GM18505 (cell line): ENCODE data around the gene MACROH2A1.

Experiments
- ATAC-seq: cut with Tn5 transposase; IDR thresholded peaks from one replicate; pipeline ENCODE4 v1.9.1; 2021; ENCODE audit not compliant: unreplicated experiment
- POLR2A ChIP-seq: IDR thresholded peaks from 4 replicates; pipeline ENCODE4 v1.6.1; 2011; ENCODE audit warnings: borderline replicate concordance; ENCODE audit not compliant: insufficient read depth, insufficient read length; ENCODE audit errors: extremely low read depth

The MACROH2A1 gene

GRCh38 chr5:135387629-135387960, 11.4 kb downstream of the MACROH2A1 start:
- TF ChIP-seq POLR2A, result no peak
- ATAC-seq, result no peak

- TF ChIP-seq POLR2A, result no peak
- ATAC-seq, result no peak
Measured at GRCh38 chr5:135386886-135387628, 12.0 kb downstream of the MACROH2A1 start.

- no peak for ATAC-seq
- TF ChIP-seq POLR2A, result no peak
Measured at GRCh38 chr5:135386096-135386495, 12.9 kb downstream of the MACROH2A1 start.

GRCh38 chr5:135385576-135385975, 13.5 kb downstream of the MACROH2A1 start:
- ATAC-seq, result no peak

DNA sequence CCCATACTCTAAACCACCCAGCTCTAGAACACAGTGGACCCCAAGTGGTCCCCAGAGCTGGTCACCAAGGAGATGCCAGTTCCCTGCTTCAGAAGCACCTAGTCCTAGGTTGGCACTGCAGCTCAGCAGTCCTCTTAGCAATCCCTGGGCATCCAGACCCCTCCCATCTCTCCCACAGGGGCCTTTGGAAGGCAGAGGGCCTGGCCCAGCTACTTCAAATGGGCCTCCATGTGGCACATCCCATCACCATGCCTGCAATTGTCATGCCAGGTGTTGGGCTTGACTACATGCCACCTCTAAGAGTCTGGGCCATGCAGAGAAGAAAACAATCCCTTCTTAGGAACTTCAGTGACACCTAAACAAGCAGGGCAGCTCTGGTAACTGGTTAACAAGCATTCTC, 14.1 kb downstream of the MACROH2A1 start:
- TF ChIP-seq POLR2A, result no peak
- no peak for ATAC-seq

More at GRCh38 chr5:135385576-135385975, 13.5 kb downstream of the MACROH2A1 start:
- no peak for TF ChIP-seq POLR2A

- ATAC-seq, result no peak
- no peak for TF ChIP-seq POLR2A
Measured at GRCh38 chr5:135383803-135384495, 15.1 kb downstream of the MACROH2A1 start.

GRCh38 chr5:135382981-135383380, 16.1 kb downstream of the MACROH2A1 start:
- ATAC-seq, result no peak
- TF ChIP-seq POLR2A, result no peak

DNA sequence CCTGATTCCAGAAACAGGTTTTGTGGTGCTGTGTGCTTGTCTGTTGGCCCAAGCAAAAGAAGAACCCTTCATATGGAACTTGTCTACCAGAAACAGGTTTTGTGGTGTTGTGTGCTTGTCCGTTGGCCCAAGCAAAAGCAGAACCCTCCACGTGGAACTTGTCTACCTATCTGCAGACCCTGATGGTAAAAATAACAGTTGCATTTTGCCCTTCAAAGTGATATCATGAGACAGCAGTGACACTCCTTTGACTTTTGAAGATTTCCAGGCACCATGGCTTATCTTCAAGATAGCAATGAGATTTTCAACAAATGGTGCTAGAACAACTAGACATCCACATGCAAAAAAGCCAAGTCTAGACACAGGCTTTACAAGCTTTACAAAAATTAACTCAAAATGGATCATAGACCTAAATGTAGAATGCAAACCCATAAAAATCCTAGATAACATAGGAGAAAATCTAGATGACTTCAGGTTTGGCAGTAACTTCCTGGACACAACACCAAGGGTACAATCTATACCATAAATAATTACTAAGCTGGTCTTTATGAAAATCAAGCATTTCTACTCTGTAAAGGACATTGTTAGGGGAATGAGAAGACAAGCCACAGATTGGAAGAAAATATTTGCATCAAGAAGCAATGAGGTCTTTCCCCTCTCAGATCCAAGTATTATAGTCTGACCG, 16.8 kb downstream of the MACROH2A1 start:
- TF ChIP-seq POLR2A, result no peak
- ATAC-seq, result no peak

DNA sequence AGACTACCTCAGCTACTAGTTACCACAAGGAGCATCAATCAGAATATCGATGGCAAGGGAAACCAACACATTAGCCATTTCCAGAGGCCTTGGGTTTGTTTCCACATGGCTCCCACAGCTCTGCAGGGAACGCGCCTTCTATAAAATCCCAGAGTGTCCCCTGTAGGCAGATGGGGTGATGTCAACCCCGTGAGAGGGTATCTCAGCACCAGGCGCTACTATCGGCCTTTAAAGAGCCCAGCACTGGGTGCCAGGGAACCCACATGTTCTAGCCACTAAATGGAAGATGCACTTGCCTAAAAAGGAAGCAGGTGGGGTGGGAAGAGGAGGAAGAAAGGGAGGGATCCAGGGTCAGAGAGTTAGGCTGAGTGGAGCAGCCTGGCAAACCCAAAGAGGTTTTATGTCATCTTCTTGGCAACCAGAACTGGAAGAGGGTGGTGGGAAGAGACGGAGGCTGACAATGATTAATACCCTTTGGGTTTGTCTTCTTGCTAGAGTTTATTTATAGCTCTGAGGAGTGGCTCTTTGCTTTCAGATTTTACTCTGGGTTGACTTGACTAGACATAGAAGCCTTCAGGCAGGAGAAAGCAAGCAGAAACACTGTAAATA, 19.9 kb downstream of the MACROH2A1 start:
- TF ChIP-seq POLR2A, result no peak
- no peak for ATAC-seq

GRCh38 chr5:135377751-135378680, 21.0 kb downstream of the MACROH2A1 start:
- ATAC-seq, result no peak
- no peak for TF ChIP-seq POLR2A

- ATAC-seq, result peak; percentile 85
- no peak for TF ChIP-seq POLR2A
Measured at GRCh38 chr5:135376961-135377624, 21.9 kb downstream of the MACROH2A1 start.
